OCI-LY7 (cell line): ENCODE data around the gene HPDL.

Source experiments
- CTCF ChIP-seq: fragments of 200-600 bp; sonication (generic); conservative IDR thresholded peaks from 2 replicates; pipeline ENCODE4 v1.5.1; 2014; ENCODE audit warnings: mild to moderate bottlenecking, antibody characterized with exemption, low read length, moderate library complexity, mixed read lengths
- EZH2phosphoT487 ChIP-seq: fragments of 200-600 bp; sonication (generic); IDR thresholded peaks from 2 replicates; pipeline ENCODE4 v1.6.1; 2018; ENCODE audit warnings: low read depth, borderline replicate concordance, mild to moderate bottlenecking, mixed run types, antibody characterized with exemption, low read length, moderate library complexity, mixed read lengths

- TF ChIP-seq CTCF (no peak), EZH2phosphoT487 (no peak)
Measured at GRCh38 chr1:45355683-45356082, 29.0 kb downstream of the HPDL start.
